ENCODE data around the gene IL2RA.
"Not testable (repeated sequence)": the region's sequence is repeated elsewhere in the genome, so short reads cannot be mapped to it uniquely, and the experiment has no call there.

IL2RA gene

GRCh38 chr10:6068006-6068405 is 5.8 kb upstream of the IL2RA start:
- no peaks in the 10 kb centered on the region for H3K27me3 ChIP-seq (ENCODE audit: control insufficient read depth, insufficient read depth, low read length)
- no peak overlapping the region for H3K27ac ChIP-seq (ENCODE audit: low read depth, low read length)

GRCh38 chr10:6067457-6067856 is 5.3 kb upstream of the IL2RA start:
- Histone ChIP-seq H3K27me3 (ENCODE audit: control insufficient read depth, insufficient read depth, low read length) (no peaks in the 10 kb centered on the region), H3K27ac (ENCODE audit: low read depth, low read length) (no peak overlapping the region), H3K9me3 (ENCODE audit: control insufficient read depth, insufficient read depth, low read depth, low read length) (no peaks in the 10 kb centered on the region), H3K9ac (ENCODE audit: low read length) (no peak overlapping the region), H3K4me3 (ENCODE audit: low read depth, low read length) (no peak overlapping the region), H3K4me1 (ENCODE audit: control insufficient read depth, insufficient read depth, low read length) (no peaks in the 10 kb centered on the region), H3K36me3 (ENCODE audit: control insufficient read depth, insufficient read depth, low read length) (no peaks in the 10 kb centered on the region)

More at GRCh38 chr10:6068006-6068405, 5.8 kb upstream of the IL2RA start:
- Histone ChIP-seq H3K4me1 (ENCODE audit: control insufficient read depth, insufficient read depth, low read length) (no peaks in the 10 kb centered on the region), H3K9me3 (ENCODE audit: control insufficient read depth, insufficient read depth, low read depth, low read length) (no peaks in the 10 kb centered on the region), H3K4me3 (ENCODE audit: low read depth, low read length) (no peak overlapping the region), H3K9ac (ENCODE audit: low read length) (no peak overlapping the region), H3K36me3 (ENCODE audit: control insufficient read depth, insufficient read depth, low read length) (no peaks in the 10 kb centered on the region)

- H3K27me3 ChIP-seq (ENCODE audit: control insufficient read depth, insufficient read depth, low read length) = no peaks in the 10 kb centered on the region
- no peaks in the 10 kb centered on the region for H3K36me3 ChIP-seq (ENCODE audit: control insufficient read depth, insufficient read depth, low read length)
- no peaks in the 10 kb centered on the region for H3K4me1 ChIP-seq (ENCODE audit: control insufficient read depth, insufficient read depth, low read length)
- no peaks in the 10 kb centered on the region for H3K9me3 ChIP-seq (ENCODE audit: control insufficient read depth, insufficient read depth, low read depth, low read length)
- H3K9ac ChIP-seq (ENCODE audit: low read length) = no peak overlapping the region
- H3K27ac ChIP-seq (ENCODE audit: low read depth, low read length) = no peak overlapping the region
- no peak overlapping the region for H3K4me3 ChIP-seq (ENCODE audit: low read depth, low read length)
These were observed 3.7 kb upstream of the IL2RA start for GRCh38 chr10:6065835-6066234.

- Histone ChIP-seq H3K9me3 (ENCODE audit: control insufficient read depth, insufficient read depth, low read depth, low read length) (no peaks in the 10 kb centered on the region), H3K27me3 (ENCODE audit: control insufficient read depth, insufficient read depth, low read length) (no peaks in the 10 kb centered on the region), H3K27ac (ENCODE audit: low read depth, low read length) (no peak overlapping the region), H3K36me3 (ENCODE audit: control insufficient read depth, insufficient read depth, low read length) (no peaks in the 10 kb centered on the region), H3K4me3 (ENCODE audit: low read depth, low read length) (no peak overlapping the region), H3K9ac (ENCODE audit: low read length) (no peak overlapping the region), H3K4me1 (ENCODE audit: control insufficient read depth, insufficient read depth, low read length) (no peaks in the 10 kb centered on the region)
These were observed 3.2 kb upstream of the IL2RA start for GRCh38 chr10:6065406-6065805.

GRCh38 chr10:6064726-6065125 is 2.6 kb upstream of the IL2RA start:
- not testable (repeated sequence) for H3K9me3 ChIP-seq (ENCODE audit: control insufficient read depth, insufficient read depth, low read depth, low read length); H3K4me3 ChIP-seq (ENCODE audit: low read depth, low read length); H3K4me1 ChIP-seq (ENCODE audit: control insufficient read depth, insufficient read depth, low read length); H3K9ac ChIP-seq (ENCODE audit: low read length); H3K27me3 ChIP-seq (ENCODE audit: control insufficient read depth, insufficient read depth, low read length); H3K36me3 ChIP-seq (ENCODE audit: control insufficient read depth, insufficient read depth, low read length); H3K27ac ChIP-seq (ENCODE audit: low read depth, low read length)

GRCh38 chr10:6064119-6064518 is 2.0 kb upstream of the IL2RA start:
- Histone ChIP-seq H3K36me3 (ENCODE audit: control insufficient read depth, insufficient read depth, low read length) (no peaks in the 10 kb centered on the region), H3K4me3 (ENCODE audit: low read depth, low read length) (no peak overlapping the region), H3K27ac (ENCODE audit: low read depth, low read length) (no peak overlapping the region)

GRCh38 chr10:6061056-6061455 is 1.1 kb downstream of the IL2RA start:
- H3K27ac ChIP-seq (ENCODE audit: low read depth, low read length) = no peak overlapping the region

More at GRCh38 chr10:6064119-6064518, 2.0 kb upstream of the IL2RA start:
- Histone ChIP-seq H3K9me3 (ENCODE audit: control insufficient read depth, insufficient read depth, low read depth, low read length) (no peaks in the 10 kb centered on the region), H3K9ac (ENCODE audit: low read length) (no peak overlapping the region), H3K27me3 (ENCODE audit: control insufficient read depth, insufficient read depth, low read length) (no peaks in the 10 kb centered on the region), H3K4me1 (ENCODE audit: control insufficient read depth, insufficient read depth, low read length) (no peaks in the 10 kb centered on the region)

GRCh38 chr10:6059506-6059905 is 2.7 kb downstream of the IL2RA start:
- no peaks in the 10 kb centered on the region for H3K36me3 ChIP-seq (ENCODE audit: control insufficient read depth, insufficient read depth, low read length)
- no peaks in the 10 kb centered on the region for H3K27me3 ChIP-seq (ENCODE audit: control insufficient read depth, insufficient read depth, low read length)
- H3K9ac ChIP-seq (ENCODE audit: low read length) = no peak overlapping the region
- no peaks in the 10 kb centered on the region for H3K9me3 ChIP-seq (ENCODE audit: control insufficient read depth, insufficient read depth, low read depth, low read length)
- H3K27ac ChIP-seq (ENCODE audit: low read depth, low read length) = no peak overlapping the region
- H3K4me1 ChIP-seq (ENCODE audit: control insufficient read depth, insufficient read depth, low read length) = no peaks in the 10 kb centered on the region
- no peak overlapping the region for H3K4me3 ChIP-seq (ENCODE audit: low read depth, low read length)

More at GRCh38 chr10:6061056-6061455, 1.1 kb downstream of the IL2RA start:
- Histone ChIP-seq H3K27me3 (ENCODE audit: control insufficient read depth, insufficient read depth, low read length) (no peaks in the 10 kb centered on the region), H3K4me1 (ENCODE audit: control insufficient read depth, insufficient read depth, low read length) (no peaks in the 10 kb centered on the region), H3K9ac (ENCODE audit: low read length) (no peak overlapping the region), H3K36me3 (ENCODE audit: control insufficient read depth, insufficient read depth, low read length) (no peaks in the 10 kb centered on the region), H3K4me3 (ENCODE audit: low read depth, low read length) (no peak overlapping the region), H3K9me3 (ENCODE audit: control insufficient read depth, insufficient read depth, low read depth, low read length) (no peaks in the 10 kb centered on the region)

GRCh38 chr10:6058682-6059475 is 3.3 kb downstream of the IL2RA start:
- no peaks in the 10 kb centered on the region; the same call in 1 of the 2 replicates for H3K27me3 ChIP-seq (ENCODE audit: control insufficient read depth, insufficient read depth, low read length)

GRCh38 chr10:6056411-6057135 is 5.6 kb downstream of the IL2RA start:
- Histone ChIP-seq H3K27ac (ENCODE audit: low read depth, low read length) (no peak overlapping the region), H3K36me3 (ENCODE audit: control insufficient read depth, insufficient read depth, low read length) (no peaks in the 10 kb centered on the region), H3K9ac (ENCODE audit: low read length) (no peak overlapping the region), H3K9me3 (ENCODE audit: control insufficient read depth, insufficient read depth, low read depth, low read length) (no peaks in the 10 kb centered on the region), H3K4me1 (ENCODE audit: control insufficient read depth, insufficient read depth, low read length) (no peaks in the 10 kb centered on the region), H3K27me3 (ENCODE audit: control insufficient read depth, insufficient read depth, low read length) (no peaks in the 10 kb centered on the region; the same call in 1 of the 2 replicates), H3K4me3 (ENCODE audit: low read depth, low read length) (no peak overlapping the region)

More at GRCh38 chr10:6058682-6059475, 3.3 kb downstream of the IL2RA start:
- no peaks in the 10 kb centered on the region for H3K9me3 ChIP-seq (ENCODE audit: control insufficient read depth, insufficient read depth, low read depth, low read length)
- no peak overlapping the region for H3K27ac ChIP-seq (ENCODE audit: low read depth, low read length)
- H3K4me1 ChIP-seq (ENCODE audit: control insufficient read depth, insufficient read depth, low read length) = no peaks in the 10 kb centered on the region
- H3K36me3 ChIP-seq (ENCODE audit: control insufficient read depth, insufficient read depth, low read length) = no peaks in the 10 kb centered on the region
- H3K9ac ChIP-seq (ENCODE audit: low read length) = no peak overlapping the region
- H3K4me3 ChIP-seq (ENCODE audit: low read depth, low read length) = no peak overlapping the region

GRCh38 chr10:6055929-6056328 is 6.2 kb downstream of the IL2RA start:
- no peak overlapping the region for H3K9ac ChIP-seq (ENCODE audit: low read length)
- no peaks in the 10 kb centered on the region; the same call in 1 of the 2 replicates for H3K27me3 ChIP-seq (ENCODE audit: control insufficient read depth, insufficient read depth, low read length)
- no peak overlapping the region for H3K27ac ChIP-seq (ENCODE audit: low read depth, low read length)
- no peaks in the 10 kb centered on the region for H3K9me3 ChIP-seq (ENCODE audit: control insufficient read depth, insufficient read depth, low read depth, low read length)
- H3K36me3 ChIP-seq (ENCODE audit: control insufficient read depth, insufficient read depth, low read length) = no peaks in the 10 kb centered on the region
- no peak overlapping the region for H3K4me3 ChIP-seq (ENCODE audit: low read depth, low read length)
- H3K4me1 ChIP-seq (ENCODE audit: control insufficient read depth, insufficient read depth, low read length) = no peaks in the 10 kb centered on the region
